ENCODE measurements around the gene GALNT3.

Gene GALNT3

DNA sequence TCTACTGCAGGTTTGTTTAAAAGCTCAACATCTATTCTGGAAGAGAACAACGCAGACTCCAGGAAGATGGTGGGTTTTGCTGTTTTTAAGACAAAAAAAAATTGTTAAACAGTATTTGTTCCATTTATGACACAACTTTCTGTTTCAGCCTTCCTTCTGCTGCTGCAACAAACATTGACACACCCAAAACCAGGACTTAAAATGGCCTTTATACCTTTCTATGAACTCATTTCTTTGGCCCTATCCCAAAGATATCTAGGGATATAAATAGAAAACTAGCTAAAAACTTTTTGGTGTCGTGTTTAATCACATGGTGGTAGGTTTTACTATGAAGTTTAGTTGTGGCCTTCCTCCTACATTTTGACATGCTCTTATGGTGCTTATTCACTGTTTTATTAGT lies 964 bp upstream of the GALNT3 start:
- DNase-seq: no peak

DNA sequence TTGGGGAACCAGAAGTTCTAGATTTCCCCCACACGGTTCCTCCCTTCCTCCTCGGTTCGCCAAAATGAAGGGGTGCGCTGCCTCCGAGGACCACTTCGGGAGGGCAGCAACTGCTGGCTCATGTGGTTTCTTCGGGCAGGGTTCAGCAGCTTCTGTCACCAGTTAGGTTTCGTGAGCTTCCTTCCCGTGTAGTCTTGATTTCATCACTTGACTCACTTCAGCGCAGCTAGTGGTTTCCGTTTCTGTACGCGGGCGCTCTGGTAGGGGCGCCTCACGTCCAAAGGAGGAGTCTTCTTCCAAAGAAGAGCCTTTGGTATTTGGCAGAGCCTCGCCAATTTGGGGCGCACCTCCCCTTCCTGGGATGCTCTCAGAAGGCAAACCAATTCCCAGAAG lies 485 bp upstream of the GALNT3 start:
- DNase-seq: peak; percentile 48 to 59

- peak in 1 of 2 donors; percentile 7 for DNase-seq
Observed at GRCh38 chr2:165793161-165793778, 777 bp downstream of the GALNT3 start.

GRCh38 chr2:165792104-165792454 lies 2.0 kb downstream of the GALNT3 start:
- no peak for DNase-seq

GRCh38 chr2:165791421-165792103 lies 2.5 kb downstream of the GALNT3 start:
- no peak for DNase-seq

GRCh38 chr2:165790466-165790865 lies 3.6 kb downstream of the GALNT3 start:
- no peak for DNase-seq

- DNase-seq: no peak
Observed at GRCh38 chr2:165787334-165787733, 6.7 kb downstream of the GALNT3 start.

DNA sequence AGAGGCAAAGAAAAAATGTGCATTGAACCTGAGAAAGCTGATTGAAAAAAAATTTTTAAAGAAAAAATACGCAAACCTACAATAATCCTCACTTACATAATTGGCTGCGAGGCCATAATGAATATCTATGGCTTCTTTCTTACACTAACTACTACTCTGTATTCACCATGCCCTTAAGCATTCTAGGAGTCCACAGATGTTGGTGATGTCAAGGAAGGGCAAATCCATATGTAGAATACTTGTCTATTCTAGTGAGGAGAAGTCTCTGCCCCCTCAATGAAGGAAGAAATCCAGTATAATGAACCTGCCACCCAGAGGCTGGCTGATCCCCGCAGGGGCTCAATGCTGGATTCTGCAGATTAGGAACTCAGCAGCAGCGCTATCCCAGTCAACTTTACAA lies 14.3 kb downstream of the GALNT3 start:
- no peak for DNase-seq

DNA sequence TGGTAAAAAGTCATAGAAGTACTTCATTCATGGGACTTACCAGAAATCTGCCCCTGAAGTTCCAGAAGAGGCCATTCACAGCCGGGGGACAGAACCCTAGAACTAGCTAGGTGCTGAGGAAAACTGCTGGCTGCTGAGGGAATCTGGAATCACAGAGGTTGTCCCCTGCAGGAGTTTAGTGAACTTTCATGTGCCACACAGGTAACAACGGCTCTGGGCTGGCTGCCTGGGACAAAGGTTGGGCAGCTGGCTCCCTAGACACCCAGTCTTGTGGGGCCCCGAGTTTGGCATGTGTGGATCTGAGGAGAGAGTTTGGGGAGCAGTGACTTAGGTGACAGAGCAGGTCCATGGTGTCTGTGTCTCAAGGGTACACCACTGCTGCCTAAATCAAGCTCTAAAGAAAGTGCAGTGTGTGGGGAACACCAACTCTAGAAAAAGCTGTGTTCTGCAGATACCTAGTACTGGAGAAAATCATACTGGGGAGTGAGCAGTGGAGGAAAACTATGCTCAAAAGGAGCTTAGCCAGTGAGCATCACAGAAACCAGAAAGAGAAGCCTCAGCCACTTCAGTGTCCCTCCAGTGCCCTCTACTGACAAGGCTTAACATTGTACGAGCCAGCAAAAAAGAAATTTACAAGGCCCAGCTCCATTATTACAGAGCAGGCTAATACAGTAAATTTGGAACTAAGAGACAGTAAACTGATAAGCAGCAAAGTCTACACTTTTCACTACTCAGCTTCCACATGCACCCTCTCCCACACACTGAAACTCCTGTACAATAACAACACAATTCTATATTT lies 15.2 kb downstream of the GALNT3 start:
- DNase-seq: no peak

DNA sequence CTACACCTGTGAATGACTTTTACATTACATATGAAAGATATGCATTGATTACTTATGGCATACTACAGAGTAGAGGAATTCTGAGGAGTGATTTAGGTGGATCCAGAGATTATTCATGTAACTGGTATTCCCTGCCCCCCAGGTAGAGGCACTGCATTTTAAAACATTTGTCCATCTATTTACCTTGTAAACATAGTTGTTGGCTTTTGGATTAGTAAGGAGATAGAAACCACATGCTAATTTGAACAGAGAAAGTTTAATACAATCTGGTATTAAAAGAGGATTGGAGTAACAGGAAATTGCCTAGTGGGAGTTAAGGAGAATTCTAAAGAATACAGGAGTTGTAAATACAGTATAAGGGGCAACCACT lies 15.9 kb downstream of the GALNT3 start:
- no peak for DNase-seq

DNA sequence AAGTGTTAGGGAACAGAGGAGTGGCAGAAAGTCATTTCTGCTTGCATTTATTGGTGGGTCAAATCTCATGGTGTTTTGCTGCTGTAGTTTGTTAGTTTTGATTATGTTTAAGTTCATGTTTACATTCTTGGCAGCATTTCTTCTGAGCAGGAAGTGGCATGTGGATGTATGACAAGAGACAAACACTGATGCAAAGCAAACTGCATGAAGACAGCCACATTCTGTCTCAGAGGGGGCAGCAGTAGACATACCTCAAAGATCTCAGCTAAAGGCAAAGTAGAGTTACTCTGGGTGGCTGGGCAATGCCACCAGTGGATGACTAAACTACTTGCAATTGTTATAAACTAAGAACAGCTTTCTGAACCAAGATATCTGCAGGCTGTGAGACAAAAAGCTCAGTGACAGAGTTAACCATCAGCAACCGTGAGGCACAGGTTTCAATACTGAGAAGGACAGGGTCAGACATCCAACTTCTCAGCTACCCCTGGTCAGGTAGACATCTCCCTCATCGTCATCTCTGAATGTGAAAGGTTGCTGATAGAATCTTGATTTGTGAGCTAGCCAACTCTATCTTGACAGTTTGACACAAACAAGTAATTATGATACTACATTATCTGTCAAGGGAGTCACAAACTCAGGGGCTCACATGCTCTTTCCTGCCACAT lies 16.4 kb downstream of the GALNT3 start:
- DNase-seq: no peak

DNA sequence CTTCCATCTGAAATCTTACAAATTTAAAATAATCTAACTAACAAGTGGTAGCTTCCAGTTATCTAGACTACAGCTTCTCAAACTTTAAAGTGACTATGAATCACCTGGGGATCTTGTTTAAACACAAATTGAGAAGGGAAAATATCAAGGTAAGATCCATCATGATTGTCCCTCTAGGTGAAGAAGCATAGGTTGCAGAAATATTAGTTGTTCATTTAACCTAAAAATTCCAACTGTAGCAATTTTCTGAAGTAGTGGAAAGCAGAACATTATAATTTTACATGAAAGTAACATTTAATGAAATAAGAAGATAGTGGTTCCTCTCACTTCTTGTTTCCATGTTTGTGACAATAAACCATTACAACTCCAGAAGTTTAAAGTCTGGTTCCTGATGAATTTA lies 17.3 kb downstream of the GALNT3 start:
- no peak for DNase-seq

DNA sequence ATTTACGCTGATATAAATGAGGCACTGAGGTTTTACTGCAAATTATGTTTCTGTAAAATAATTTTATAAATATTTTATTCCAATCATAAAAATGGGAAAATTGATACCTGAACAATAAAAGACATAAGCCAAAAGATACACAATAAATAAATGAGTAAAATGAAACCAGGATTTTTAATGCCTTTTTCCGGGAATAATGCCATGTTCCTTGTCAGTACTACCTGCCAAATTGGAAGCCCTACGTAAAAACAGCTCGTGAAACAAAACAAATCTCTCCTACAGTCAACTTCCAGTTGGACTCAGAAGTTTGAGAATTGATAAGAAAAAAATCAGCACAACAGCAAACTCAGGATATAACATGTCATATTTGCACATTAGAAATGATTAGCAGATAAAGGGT lies 18.0 kb downstream of the GALNT3 start:
- DNase-seq: no peak

DNA sequence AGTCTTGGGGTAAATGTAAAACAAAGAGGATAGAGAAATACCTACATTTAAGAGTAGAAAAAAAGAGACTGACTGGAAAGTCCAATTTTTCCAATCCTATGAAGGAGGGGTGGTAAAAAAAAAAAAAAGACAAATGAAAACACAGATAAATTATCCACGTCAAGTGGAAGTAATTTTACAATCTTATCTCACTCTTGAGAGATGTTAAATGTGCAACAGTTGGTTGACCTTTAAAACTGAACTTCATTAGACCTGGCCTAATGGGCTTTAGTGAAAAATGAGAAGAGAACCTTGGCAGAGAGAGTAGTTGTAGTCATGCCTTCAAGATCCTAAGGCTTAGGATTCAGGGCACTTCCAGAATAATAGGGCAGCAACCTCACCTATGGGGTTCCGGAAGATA lies 20.4 kb downstream of the GALNT3 start:
- no peak for DNase-seq

- DNase-seq: no peak
Observed at GRCh38 chr2:165772183-165772582, 21.9 kb downstream of the GALNT3 start.

DNA sequence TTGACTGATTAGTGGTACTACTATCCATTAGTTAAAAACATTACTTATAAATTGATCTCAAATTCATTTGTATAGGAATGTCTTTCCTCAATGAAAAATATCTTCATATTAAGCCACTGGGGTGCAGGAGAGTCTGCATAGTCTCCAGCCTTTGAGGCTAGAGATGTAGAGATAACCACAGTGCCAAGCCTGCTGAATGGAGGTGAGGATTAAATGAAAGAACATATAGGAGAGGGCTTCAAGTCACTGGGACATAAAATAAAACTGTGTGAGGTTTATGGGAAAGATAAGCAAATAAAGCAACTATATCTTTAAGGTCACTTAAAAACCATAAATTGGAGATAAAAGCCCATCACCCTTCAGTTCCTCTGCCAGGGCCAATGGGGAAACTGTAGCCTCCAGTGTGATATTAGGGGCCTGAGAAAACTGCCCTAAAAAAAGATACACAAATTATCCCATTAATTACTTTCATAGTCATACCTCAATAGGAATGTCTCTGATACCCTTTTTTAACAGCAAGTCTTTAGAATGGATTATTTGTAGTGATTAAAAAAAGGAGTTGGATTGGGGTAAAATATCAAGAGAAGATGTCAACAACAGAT lies 27.6 kb downstream of the GALNT3 start:
- no peak for DNase-seq

GRCh38 chr2:165762723-165763122 lies 31.3 kb downstream of the GALNT3 start:
- DNase-seq: no peak

DNA sequence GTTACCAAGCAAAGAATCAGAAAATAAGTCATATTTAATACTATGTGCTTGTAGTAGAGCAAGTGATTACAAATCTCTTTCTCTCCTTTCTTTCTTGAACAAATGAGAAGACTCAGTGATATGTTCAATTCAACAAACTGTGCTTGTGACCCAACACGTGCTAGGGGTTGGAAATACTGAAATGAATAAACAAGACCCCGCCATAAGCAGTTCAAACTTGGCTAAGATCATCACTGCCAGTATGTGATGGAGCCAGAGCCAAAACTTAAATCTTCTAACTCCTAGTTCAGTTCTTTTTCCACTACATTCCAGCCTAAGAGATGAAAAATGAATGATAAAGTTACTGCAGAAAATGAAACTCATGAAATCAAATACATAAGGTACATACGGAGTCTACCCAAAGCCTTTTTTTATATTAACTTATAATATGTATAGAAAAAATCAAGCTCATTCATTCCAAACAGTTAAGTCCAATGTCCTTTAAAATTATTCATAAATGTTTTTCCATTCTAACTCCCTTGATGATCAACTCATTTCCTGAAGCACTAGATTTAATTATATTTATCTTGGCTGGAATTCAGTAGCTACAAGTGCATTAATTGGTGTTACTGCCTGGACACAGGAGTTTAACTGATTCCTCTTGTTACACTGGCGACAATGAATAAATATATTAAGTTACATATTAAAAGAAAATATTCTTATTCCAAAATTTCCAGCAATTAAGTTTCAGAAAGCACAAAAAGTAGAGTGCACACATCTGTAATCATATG lies 36.0 kb downstream of the GALNT3 start:
- no peak for DNase-seq

DNA sequence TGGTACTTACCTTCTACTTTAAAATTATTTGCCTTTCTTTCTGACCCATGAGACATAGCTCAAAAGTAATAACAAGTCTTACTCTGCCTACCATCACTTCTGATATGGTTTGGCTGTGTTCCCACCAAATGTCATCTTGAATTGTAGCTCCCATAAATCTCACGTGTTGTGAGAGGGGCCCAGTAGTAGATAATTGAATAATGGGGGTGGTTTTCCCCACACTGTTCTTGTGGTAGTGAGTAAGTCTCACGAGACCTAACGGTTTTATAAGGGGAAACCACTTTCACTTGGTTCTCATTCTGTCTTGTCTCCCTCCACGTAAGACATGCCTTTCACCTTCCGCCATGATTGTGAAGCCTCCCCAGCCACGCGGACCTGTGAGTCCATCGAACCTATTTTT lies 47.5 kb downstream of the GALNT3 start:
- DNase-seq: no peak

GRCh38 chr2:165745916-165746315 lies 48.1 kb downstream of the GALNT3 start:
- DNase-seq: no peak

DNA sequence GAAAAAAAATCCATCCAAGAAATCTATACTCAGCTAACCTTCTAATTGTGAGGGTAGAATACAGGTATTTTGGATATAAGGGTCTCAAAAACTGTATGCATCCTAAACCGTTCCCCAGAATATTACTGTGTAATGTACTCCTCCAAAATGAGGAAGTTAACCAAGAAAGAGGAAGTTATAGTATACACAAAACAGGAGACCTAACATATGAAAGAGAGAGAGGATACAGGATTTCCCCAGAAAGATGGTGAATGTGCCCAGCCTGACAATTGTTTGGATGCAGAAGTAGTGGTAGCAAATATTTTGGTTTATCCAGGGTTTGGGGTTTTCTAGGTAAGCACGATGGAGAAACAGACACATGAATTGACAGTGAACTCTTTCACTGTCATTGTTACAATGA lies 50.6 kb downstream of the GALNT3 start:
- DNase-seq: no peak

GRCh38 chr2:165725421-165725820 lies 68.6 kb downstream of the GALNT3 start:
- no peak for DNase-seq

DNA sequence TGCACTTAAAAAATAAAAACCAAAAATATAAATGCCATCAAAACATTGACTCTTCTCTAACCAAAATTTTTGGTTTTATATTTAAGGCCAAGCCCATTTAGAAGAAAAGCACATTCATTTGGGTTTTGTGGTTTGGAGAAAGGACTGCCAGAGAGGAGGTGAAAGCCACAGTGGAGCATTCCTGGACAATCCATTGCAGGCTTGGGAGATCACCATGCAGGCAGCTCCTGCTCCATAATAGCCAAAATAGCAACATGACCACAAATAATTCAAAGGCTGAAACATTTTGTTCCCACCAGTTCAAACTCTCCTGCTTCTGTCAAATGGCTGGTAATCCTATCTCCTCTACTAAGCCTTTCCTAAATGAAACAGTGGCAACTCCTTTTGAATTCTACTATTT lies 73.5 kb downstream of the GALNT3 start:
- no peak for DNase-seq

All from stimulated activated CD4-positive, alpha-beta T cell treated with anti-CD3 and anti-CD28 coated beads, Interleukin-2, amount 100 ng/mL, for 24 hours (primary cell).